Stimulated activated CD4-positive, alpha-beta T cell treated with anti-CD3 and anti-CD28 coated beads, Interleukin-12 subunit alpha, Interleukin-12 subunit beta, amount 100 ng/mL, for 4 hours (primary cell): ENCODE measurements around the gene TRIM26.
"Not testable (repeated sequence)": the region's sequence is repeated elsewhere in the genome, so short reads cannot be mapped to it uniquely, and the experiment has no call there.

ENCODE experiments used
- DNase-seq: peaks from one replicate; pipeline ENCODE4 v3.0.0-alpha.2; 2020

The TRIM26 gene

GRCh38 chr6:30212865-30213666 lies at the start of gene TRIM26:
Gene TRIM26, minus strand, starts transcription at chr6:30213406. Its CDS starts 14,303 bp downstream, at chr6:30199103.
- peak; percentile 90 for DNase-seq

- DNase-seq: peak; percentile 34
These were observed 46.9 kb upstream of the TRIM26 start for GRCh38 chr6:30260036-30260504.

- peak; percentile 54 for DNase-seq
These were observed 46.2 kb upstream of the TRIM26 start for GRCh38 chr6:30259140-30260035.

- DNase-seq: no peak
These were observed 45.0 kb upstream of the TRIM26 start for GRCh38 chr6:30258204-30258603.

- not testable (repeated sequence) for DNase-seq
These were observed 39.2 kb upstream of the TRIM26 start for GRCh38 chr6:30252417-30252816.

GRCh38 chr6:30244560-30244959 lies 31.4 kb upstream of the TRIM26 start:
- DNase-seq: no peak

GRCh38 chr6:30238178-30238795 lies 25.1 kb upstream of the TRIM26 start:
- no peak for DNase-seq

GRCh38 chr6:30234356-30234755 lies 21.1 kb upstream of the TRIM26 start:
- DNase-seq: no peak

GRCh38 chr6:30231067-30231466 lies 17.9 kb upstream of the TRIM26 start:
- DNase-seq: no peak

- DNase-seq: no peak
These were observed 14.7 kb upstream of the TRIM26 start for GRCh38 chr6:30227763-30228487.

GRCh38 chr6:30227242-30227722 lies 14.1 kb upstream of the TRIM26 start:
- no peak for DNase-seq

GRCh38 chr6:30223339-30223738 lies 10.1 kb upstream of the TRIM26 start:
- DNase-seq: no peak

GRCh38 chr6:30221956-30222355 lies 8.8 kb upstream of the TRIM26 start:
- DNase-seq: not testable (repeated sequence)

- not testable (repeated sequence) for DNase-seq
These were observed 8.2 kb upstream of the TRIM26 start for GRCh38 chr6:30221395-30221794.

- no peak for DNase-seq
These were observed 6.0 kb upstream of the TRIM26 start for GRCh38 chr6:30219244-30219643.

- no peak for DNase-seq
These were observed 2.9 kb upstream of the TRIM26 start for GRCh38 chr6:30216096-30216495.

GRCh38 chr6:30214657-30214982 lies 1.4 kb upstream of the TRIM26 start:
- no peak for DNase-seq

- DNase-seq: peak; percentile 66
These were observed 901 bp upstream of the TRIM26 start for GRCh38 chr6:30213957-30214656.

- no peak for DNase-seq
These were observed 406 bp upstream of the TRIM26 start for GRCh38 chr6:30213667-30213956.

GRCh38 chr6:30211899-30212298 lies 1.3 kb downstream of the TRIM26 start:
- DNase-seq: no peak

- DNase-seq: no peak
These were observed 1.9 kb downstream of the TRIM26 start for GRCh38 chr6:30211306-30211705.
